Naive B cell (primary cell): ENCODE results near the gene TNFRSF19. TPM values are rescaled to one million over a fixed set of nuclear protein-coding genes. Genes with fewer than 3 reads are reported as not detected.
"Not testable (repeated sequence)": the region's sequence is repeated elsewhere in the genome, so short reads cannot be mapped to it uniquely, and the experiment has no call there.

ENCODE experiments used
- ATAC-seq, 2 donors: fragments of 150-1000 bp; cut with Tn5 transposase; 2 replicates each; pipeline ENCODE4 v1.10.0; 2021; ENCODE audit warnings: low read depth in 2 of 2, mild to moderate bottlenecking in 2 of 2, moderate library complexity in 2 of 2
- DNase-seq: peaks from one replicate; pipeline ENCODE4 v3.0.0; 2022
- H3K27ac Mint-ChIP-seq, 6 donors: one replicate each; pipeline ENCODE4 v1.8.0; 2020 to 2022; ENCODE audit warnings: mild to moderate bottlenecking in 6 of 6, mixed read lengths in 6 of 6, moderate library complexity in 5 of 6, inconsistent platforms in 2 of 6
- H3K27me3 Mint-ChIP-seq, 3 donors: one replicate each; pipeline ENCODE4 v1.8.0; 2021 to 2022; ENCODE audit warnings: mixed read lengths in 3 of 3, mild to moderate bottlenecking in 1 of 3
- H3K36me3 Mint-ChIP-seq, 2 donors: one replicate each; pipeline ENCODE4 v1.8.0; 2020 to 2022; ENCODE audit warnings: mixed read lengths in 2 of 2, inconsistent platforms in 1 of 2, mild to moderate bottlenecking in 1 of 2
- H3K4me1 Mint-ChIP-seq, 3 donors: one replicate each; pipeline ENCODE4 v1.8.0; 2020 to 2022; ENCODE audit warnings: mixed read lengths in 3 of 3, inconsistent platforms in 1 of 3, mild to moderate bottlenecking in 1 of 3, moderate library complexity in 1 of 3
- H3K4me3 Mint-ChIP-seq, 8 donors: one replicate each; pipeline ENCODE4 v1.8.0; 2020 to 2022; ENCODE audit warnings: mild to moderate bottlenecking in 8 of 8, mixed read lengths in 8 of 8, moderate library complexity in 8 of 8, inconsistent platforms in 2 of 8
- H3K9me3 Mint-ChIP-seq, 7 donors: one replicate each; pipeline ENCODE4 v1.8.0; 2020 to 2022; ENCODE audit warnings: mixed read lengths in 7 of 7, mild to moderate bottlenecking in 5 of 7, inconsistent platforms in 2 of 7, moderate library complexity in 1 of 7
- polyA plus RNA-seq, 6 donors: library from polyadenylated mRNA; unstranded; fragments of 300-500 nt; fragmentation: Illumina TruSeq; gene quantifications; one replicate each; pipeline ENCODE4 v1.2.3, GENCODE V29; 2021; ENCODE audit warnings: low read depth in 6 of 6

TNFRSF19 gene
- 1 to 10 TPM in 2 of 6 donors, under 1 TPM in 2, not detected in 2; 0.54 to 1.9 (median 1.3) TPM for polyA plus RNA-seq

GRCh38 chr13:23570099-23570920 lies at the start of gene TNFRSF19:
Gene TNFRSF19 (plus strand): TSS chr13:23570412. CDS start chr13:23590184, 19,772 bp downstream.
- no peaks in the 10 kb centered on the region for H3K36me3 Mint-ChIP-seq
- no peaks in the 10 kb centered on the region for H3K4me1 Mint-ChIP-seq
- ATAC-seq = no peak
- H3K4me3 Mint-ChIP-seq = peak within 1 kb of the TSS in 1 of 8 donors; percentile 10
- H3K27me3 Mint-ChIP-seq = peaks cover 29 to 48% (median 46%) of the 10 kb centered on the region in 3 donors
- no peak for DNase-seq
- H3K9me3 Mint-ChIP-seq = peaks cover 0 to 4% (median 0%) of the 10 kb centered on the region in 7 donors
- no peak within 1 kb of the TSS for H3K27ac Mint-ChIP-seq

- not testable (repeated sequence) for H3K4me1 Mint-ChIP-seq, DNase-seq, H3K27ac Mint-ChIP-seq, H3K4me3 Mint-ChIP-seq, H3K36me3 Mint-ChIP-seq, ATAC-seq
- H3K27me3 Mint-ChIP-seq = peaks cover 0 to 15% (median 12%) of the 10 kb centered on the region in 3 donors
- H3K9me3 Mint-ChIP-seq = peaks cover 0 to 10% (median 8%) of the 10 kb centered on the region in 7 donors
Observed at GRCh38 chr13:23529926-23530325, 40.3 kb upstream of the TNFRSF19 start.

GRCh38 chr13:23531446-23531845 lies 38.8 kb upstream of the TNFRSF19 start:
- ATAC-seq (no peak), DNase-seq (no peak)
- H3K4me1 Mint-ChIP-seq = no peaks in the 10 kb centered on the region
- no peak overlapping the region for H3K4me3 Mint-ChIP-seq
- H3K27ac Mint-ChIP-seq = no peak overlapping the region
- H3K27me3 Mint-ChIP-seq = peaks cover 5 to 13% (median 9%) of the 10 kb centered on the region in 3 donors
- H3K36me3 Mint-ChIP-seq = no peaks in the 10 kb centered on the region
- H3K9me3 Mint-ChIP-seq = peaks cover 0 to 8% (median 7%) of the 10 kb centered on the region in 7 donors

GRCh38 chr13:23534090-23534489 lies 36.1 kb upstream of the TNFRSF19 start:
- Mint-ChIP-seq H3K36me3 (no peaks in the 10 kb centered on the region), H3K4me1 (no peaks in the 10 kb centered on the region), H3K27ac (no peak overlapping the region), H3K4me3 (no peak overlapping the region), H3K9me3 (peaks cover 0 to 23% (median 10%) of the 10 kb centered on the region in 7 donors), H3K27me3 (peaks cover 6 to 14% (median 8%) of the 10 kb centered on the region in 3 donors)
- DNase-seq (no peak), ATAC-seq (no peak)

GRCh38 chr13:23541221-23541824 lies 28.9 kb upstream of the TNFRSF19 start:
- DNase-seq = no peak
- Mint-ChIP-seq H3K27ac (no peak overlapping the region), H3K4me1 (no peaks in the 10 kb centered on the region), H3K4me3 (no peak overlapping the region), H3K36me3 (peaks cover 0 to 10% of the 10 kb centered on the region in 2 donors), H3K9me3 (peaks cover 0 to 28% (median 7%) of the 10 kb centered on the region in 7 donors), H3K27me3 (peaks cover 25 to 36% (median 35%) of the 10 kb centered on the region in 3 donors)
- no peak for ATAC-seq

GRCh38 chr13:23544668-23545067 lies 25.5 kb upstream of the TNFRSF19 start:
- H3K9me3 Mint-ChIP-seq = peaks cover 0 to 22% (median 5%) of the 10 kb centered on the region in 7 donors
- ATAC-seq = no peak
- DNase-seq = no peak
- H3K36me3 Mint-ChIP-seq = peaks cover 0 to 10% of the 10 kb centered on the region in 2 donors
- H3K27ac Mint-ChIP-seq = no peak overlapping the region
- H3K4me1 Mint-ChIP-seq = peaks cover 0 to 5% (median 0%) of the 10 kb centered on the region in 3 donors
- peaks cover 42 to 53% (median 48%) of the 10 kb centered on the region in 3 donors for H3K27me3 Mint-ChIP-seq
- H3K4me3 Mint-ChIP-seq = no peak overlapping the region

GRCh38 chr13:23547000-23547590 lies 23.1 kb upstream of the TNFRSF19 start:
- DNase-seq = no peak
- no peak for ATAC-seq
- Mint-ChIP-seq H3K9me3 (peaks cover 0 to 13% (median 0%) of the 10 kb centered on the region in 7 donors), H3K36me3 (no peaks in the 10 kb centered on the region), H3K27me3 (peaks cover 37 to 56% (median 49%) of the 10 kb centered on the region in 3 donors), H3K27ac (no peak overlapping the region), H3K4me1 (peaks cover 0 to 10% (median 0%) of the 10 kb centered on the region in 3 donors), H3K4me3 (no peak overlapping the region)

- H3K36me3 Mint-ChIP-seq = no peaks in the 10 kb centered on the region
- no peak overlapping the region for H3K4me3 Mint-ChIP-seq
- no peak for ATAC-seq
- peaks cover 0 to 10% (median 0%) of the 10 kb centered on the region in 3 donors for H3K4me1 Mint-ChIP-seq
- peaks cover 0 to 13% (median 0%) of the 10 kb centered on the region in 7 donors for H3K9me3 Mint-ChIP-seq
- no peak overlapping the region for H3K27ac Mint-ChIP-seq
- H3K27me3 Mint-ChIP-seq = peaks cover 24 to 55% (median 52%) of the 10 kb centered on the region in 3 donors
- DNase-seq = no peak
Observed at GRCh38 chr13:23549724-23550123, 20.5 kb upstream of the TNFRSF19 start.

- peaks cover 23 to 54% (median 51%) of the 10 kb centered on the region in 3 donors for H3K27me3 Mint-ChIP-seq
- H3K4me1 Mint-ChIP-seq = peaks cover 0 to 10% (median 0%) of the 10 kb centered on the region in 3 donors
- H3K27ac Mint-ChIP-seq = no peak overlapping the region
- no peak for DNase-seq
- peaks cover 0 to 13% (median 0%) of the 10 kb centered on the region in 7 donors for H3K9me3 Mint-ChIP-seq
- no peak for ATAC-seq
- no peaks in the 10 kb centered on the region for H3K36me3 Mint-ChIP-seq
- H3K4me3 Mint-ChIP-seq = no peak overlapping the region
Observed at GRCh38 chr13:23550163-23550562, 20.0 kb upstream of the TNFRSF19 start.

- ATAC-seq (no peak), DNase-seq (no peak)
- Mint-ChIP-seq H3K27me3 (peaks cover 28 to 62% (median 52%) of the 10 kb centered on the region in 3 donors), H3K36me3 (no peaks in the 10 kb centered on the region), H3K27ac (peak overlapping the region in 1 of 6 donors; percentile 30), H3K4me1 (peaks cover 0 to 10% (median 0%) of the 10 kb centered on the region in 3 donors), H3K9me3 (peaks cover 0 to 13% (median 0%) of the 10 kb centered on the region in 7 donors), H3K4me3 (no peak overlapping the region)
Observed at GRCh38 chr13:23551213-23552008, 18.8 kb upstream of the TNFRSF19 start.

- H3K27me3 Mint-ChIP-seq = peaks cover 21 to 55% (median 44%) of the 10 kb centered on the region in 3 donors
- no peak overlapping the region for H3K27ac Mint-ChIP-seq
- DNase-seq (no peak), ATAC-seq (no peak)
- H3K9me3 Mint-ChIP-seq = peaks cover 0 to 13% (median 0%) of the 10 kb centered on the region in 7 donors
- H3K36me3 Mint-ChIP-seq = no peaks in the 10 kb centered on the region
- no peak overlapping the region for H3K4me3 Mint-ChIP-seq
- peaks cover 0 to 5% (median 0%) of the 10 kb centered on the region in 3 donors for H3K4me1 Mint-ChIP-seq
Observed at GRCh38 chr13:23552171-23552570, 18.0 kb upstream of the TNFRSF19 start.

GRCh38 chr13:23552661-23553060 lies 17.6 kb upstream of the TNFRSF19 start:
- H3K27ac Mint-ChIP-seq = no peak overlapping the region
- no peaks in the 10 kb centered on the region for H3K36me3 Mint-ChIP-seq
- DNase-seq (no peak), ATAC-seq (no peak)
- peaks cover 0 to 13% (median 0%) of the 10 kb centered on the region in 7 donors for H3K9me3 Mint-ChIP-seq
- H3K4me1 Mint-ChIP-seq = peaks cover 0 to 5% (median 0%) of the 10 kb centered on the region in 3 donors
- no peak overlapping the region for H3K4me3 Mint-ChIP-seq
- H3K27me3 Mint-ChIP-seq = peaks cover 20 to 51% (median 42%) of the 10 kb centered on the region in 3 donors
